PC-9 (cell line): ENCODE results near the gene NLK.

Experiments used
- CTCF ChIP-seq: fragments of 200-600 bp; sonication (generic); conservative IDR thresholded peaks from 2 replicates; pipeline ENCODE4 v1.6.1; 2017; ENCODE audit warnings: mixed run types, antibody characterized with exemption, mild to moderate bottlenecking, moderate library complexity
- EZH2 ChIP-seq: fragments of 200-600 bp; sonication (generic); IDR thresholded peaks from 2 replicates; pipeline ENCODE4 v1.8.0; 2017; ENCODE audit warnings: antibody characterized with exemption, low read depth

DNA sequence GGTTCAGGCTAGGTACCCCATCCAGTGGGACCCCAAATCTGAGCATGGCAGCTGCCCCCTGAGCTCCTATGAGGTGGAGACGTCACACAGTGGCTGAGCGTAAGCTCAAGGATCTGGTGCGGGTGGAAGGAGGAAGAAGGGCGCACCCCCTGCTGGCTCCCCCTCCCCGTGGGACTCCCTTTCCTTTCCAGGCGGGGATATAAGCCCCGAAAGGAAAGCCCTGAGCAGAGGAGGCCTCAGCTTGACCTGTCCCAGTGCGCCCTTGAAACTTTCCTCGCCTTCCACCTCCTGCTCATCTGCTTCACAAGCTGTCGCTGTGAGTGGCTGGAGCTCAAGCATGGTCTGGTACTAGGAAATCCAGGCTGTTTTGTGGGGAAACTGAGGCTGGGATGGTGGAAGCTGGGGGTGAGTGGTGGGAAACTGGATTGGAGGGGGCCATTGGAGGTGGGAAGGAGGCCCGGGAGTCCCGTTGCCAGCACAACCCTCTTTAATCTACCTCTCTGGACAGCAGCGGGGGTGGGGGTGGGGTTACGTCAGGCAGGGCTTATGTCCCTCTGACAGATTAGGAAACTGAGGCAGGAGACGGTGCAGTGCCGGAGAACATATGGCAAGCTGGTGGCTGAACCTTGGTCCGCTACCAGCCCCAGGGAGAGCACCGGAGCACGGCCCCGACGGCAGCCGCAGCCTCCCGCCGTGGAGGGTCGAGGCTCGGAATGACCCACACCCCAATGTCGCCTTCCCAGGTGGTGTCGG lies 184.3 kb downstream of the NLK start:
- no peak for TF ChIP-seq CTCF
- TF ChIP-seq EZH2: no peak
